ENCODE results near the gene VPS39.

- TF ChIP-seq GATA2 (IDR thresholded peaks at IDR 0.05; ENCODE audit: low read depth, low read length): no peak
- TF ChIP-seq GATA3 (IDR thresholded peaks at IDR 0.05; ENCODE audit: low read depth, low read length): no peak
Observed at GRCh38 chr15:42214600-42214999, 6.5 kb upstream of the VPS39 start.
